Activated T-cell treated with anti-CD3 and anti-CD28 coated beads for 4 hours (primary cell): ENCODE results near the gene PDE5A.
"Not testable (repeated sequence)": the region's sequence is repeated elsewhere in the genome, so short reads cannot be mapped to it uniquely, and the experiment has no call there.

Source experiments
- DNase-seq: peaks from one replicate; pipeline ENCODE4 v3.0.0-alpha.2; 2020

Gene PDE5A

GRCh38 chr4:119517361-119518229, 111.0 kb downstream of the PDE5A start:
- DNase-seq, result no peak

- DNase-seq, result no peak
These were observed 116.2 kb downstream of the PDE5A start for GRCh38 chr4:119512398-119512797.

- DNase-seq, result no peak
These were observed 118.0 kb downstream of the PDE5A start for GRCh38 chr4:119510395-119511149.

GRCh38 chr4:119508281-119508680, 120.3 kb downstream of the PDE5A start:
- DNase-seq, result no peak

- DNase-seq, result no peak
These were observed 121.8 kb downstream of the PDE5A start for GRCh38 chr4:119506806-119507205.

GRCh38 chr4:119504616-119505015, 124.0 kb downstream of the PDE5A start:
- no peak for DNase-seq

GRCh38 chr4:119501740-119502139, 126.9 kb downstream of the PDE5A start:
- no peak for DNase-seq

GRCh38 chr4:119498527-119498926, 130.1 kb downstream of the PDE5A start:
- no peak for DNase-seq

- no peak for DNase-seq
These were observed 134.7 kb downstream of the PDE5A start for GRCh38 chr4:119493886-119494285.

- no peak for DNase-seq
These were observed 135.2 kb downstream of the PDE5A start for GRCh38 chr4:119493419-119493818.

- DNase-seq, result no peak
These were observed 138.3 kb downstream of the PDE5A start for GRCh38 chr4:119490335-119490734.

GRCh38 chr4:119489305-119489704, 139.3 kb downstream of the PDE5A start:
- no peak for DNase-seq

- DNase-seq, result no peak
These were observed 148.3 kb downstream of the PDE5A start for GRCh38 chr4:119480331-119480730.

GRCh38 chr4:119479835-119480234, 148.8 kb downstream of the PDE5A start:
- no peak for DNase-seq

GRCh38 chr4:119479180-119479808, 149.3 kb downstream of the PDE5A start:
- no peak for DNase-seq

GRCh38 chr4:119478446-119479179, 150.0 kb downstream of the PDE5A start:
- DNase-seq, result no peak

- no peak for DNase-seq
These were observed 151.1 kb downstream of the PDE5A start for GRCh38 chr4:119477412-119478053.

GRCh38 chr4:119471259-119471658, 157.3 kb downstream of the PDE5A start:
- DNase-seq, result no peak

GRCh38 chr4:119470737-119471063, 157.9 kb downstream of the PDE5A start:
- not testable (repeated sequence) for DNase-seq

GRCh38 chr4:119470021-119470736, 158.4 kb downstream of the PDE5A start:
- not testable (repeated sequence) for DNase-seq

- DNase-seq, result not testable (repeated sequence)
These were observed 159.6 kb downstream of the PDE5A start for GRCh38 chr4:119469039-119469438.

GRCh38 chr4:119462733-119463132, 165.9 kb downstream of the PDE5A start:
- DNase-seq, result peak; percentile 35
